OCI-LY3 (cell line): Measurements from ENCODE around the gene CPM.

Experiments
- H2AFZ ChIP-seq: fragments of 200-600, 300-600 bp; shearing (Covaris generic); 2 replicates; pipeline ENCODE4 v1.6.0; 2014; ENCODE audit warnings: antibody characterized with exemption, low read depth, low read length
- H3K27ac ChIP-seq: fragments of 200-600, 300-600 bp; sonication (generic); 2 replicates; pipeline ENCODE4 v1.5.1; 2014; ENCODE audit warnings: mild to moderate bottlenecking, low read length, moderate library complexity, mixed read lengths
- H3K27me3 ChIP-seq: fragments of 200-600, 300-600 bp; sonication (generic); 2 replicates; pipeline ENCODE4 v1.6.1; 2014; ENCODE audit warnings: low read depth, low read length, mixed read lengths
- H3K36me3 ChIP-seq: fragments of 200-600, 300-600 bp; sonication (generic); replicated peaks from 2 replicates; pipeline ENCODE3; 2014; ENCODE audit warnings: low read depth, low read length, mixed read lengths
- H3K4me1 ChIP-seq: fragments of 300-600, 200-600 bp; sonication (generic); 2 replicates; pipeline ENCODE4 v1.6.1; 2014; ENCODE audit warnings: low read length, mixed read lengths
- H3K4me2 ChIP-seq: fragments of 200-600, 300-600 bp; sonication (generic); 2 replicates; pipeline ENCODE4 v1.6.1; 2014; ENCODE audit warnings: low read length, mixed read lengths
- H3K4me3 ChIP-seq: fragments of 300-600, 200-600 bp; sonication (generic); 2 replicates; pipeline ENCODE4 v1.5.1; 2014; ENCODE audit warnings: antibody characterized with exemption, mild to moderate bottlenecking, low read length, moderate library complexity
- H3K79me2 ChIP-seq: fragments of 300-600, 200-600 bp; shearing (Covaris generic); 2 replicates; pipeline ENCODE4 v1.6.1; 2014; ENCODE audit warnings: mild to moderate bottlenecking, low read length, mixed read lengths
- H3K9ac ChIP-seq: fragments of 300-600, 200-600 bp; shearing (Covaris generic); 2 replicates; pipeline ENCODE4 v1.6.0; 2014; ENCODE audit warnings: mild to moderate bottlenecking, low read length, moderate library complexity
- H3K9me3 ChIP-seq: fragments of 200-600, 300-600 bp; shearing (Covaris generic); 2 replicates; pipeline ENCODE4 v1.6.1; 2014; ENCODE audit warnings: low read length, mixed read lengths; ENCODE audit not compliant: insufficient read depth
- H4K20me1 ChIP-seq: fragments of 200-600, 300-600 bp; sonication (generic); 2 replicates; pipeline ENCODE4 v1.6.1; 2016; ENCODE audit warnings: low read length, mixed read lengths; ENCODE audit not compliant: insufficient read depth
- CTCF ChIP-seq: fragments of 200-600, 300-600 bp; sonication (generic); IDR thresholded peaks from 2 replicates; pipeline ENCODE4 v1.5.1; 2014; ENCODE audit warnings: antibody characterized with exemption, low read length, low read depth
- EZH2phosphoT487 ChIP-seq: fragments of 200-600 bp; shearing (Covaris generic); IDR thresholded peaks from 2 replicates; pipeline ENCODE4 v1.6.1; 2018; ENCODE audit warnings: antibody characterized with exemption, mixed run types, low read depth

The CPM gene

DNA sequence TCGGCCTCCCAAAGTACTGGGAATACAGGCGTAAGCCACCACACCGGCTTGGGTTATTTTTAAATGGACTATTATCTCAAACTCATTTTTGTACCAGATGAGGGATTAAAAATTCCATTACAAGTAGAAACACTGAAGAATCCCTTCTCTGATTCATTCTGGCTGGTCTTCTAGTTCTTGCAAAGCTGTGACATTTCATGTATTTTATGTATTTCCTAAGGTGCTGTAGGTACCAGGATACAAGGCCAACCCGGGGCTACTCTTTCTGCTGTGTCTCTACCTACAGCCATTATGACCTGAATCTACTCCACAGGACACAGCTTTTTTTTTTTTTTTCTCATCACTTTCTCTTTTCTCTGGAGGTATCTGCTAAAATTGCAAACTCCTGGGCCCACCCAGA, 24.9 kb downstream of the CPM start:
- Histone ChIP-seq H2AFZ (no peak overlapping the region), H3K27me3 (no peaks in the 10 kb centered on the region), H3K4me2 (no peak overlapping the region), H3K27ac (no peak overlapping the region), H3K36me3 (no peaks in the 10 kb centered on the region), H3K9ac (no peak overlapping the region), H3K4me3 (no peak overlapping the region), H3K9me3 (no peaks in the 10 kb centered on the region), H4K20me1 (no peaks in the 10 kb centered on the region), H3K4me1 (peaks cover 5% of the 10 kb centered on the region; the same call in 1 of the 2 replicates), H3K79me2 (no peaks in the 10 kb centered on the region)
- no peak for TF ChIP-seq EZH2phosphoT487

DNA sequence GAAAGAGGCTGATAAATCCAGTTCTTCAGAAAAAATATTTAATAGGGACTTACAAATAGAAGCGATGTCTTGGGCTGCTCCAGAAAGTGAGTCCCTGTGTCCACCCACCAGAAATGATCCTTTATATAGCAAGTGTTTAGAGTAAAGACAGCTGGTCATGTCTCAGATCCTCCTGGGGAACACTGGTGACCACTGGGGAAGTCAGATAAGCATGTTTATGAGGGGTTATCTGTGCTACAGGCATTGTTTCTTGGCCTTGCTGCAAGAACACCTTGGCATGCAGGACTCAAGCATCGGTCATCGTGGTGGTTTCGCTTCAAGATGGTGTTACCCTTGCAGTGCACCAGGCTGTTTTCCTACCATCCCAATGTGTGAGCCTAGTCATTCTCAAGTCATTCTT, 27.2 kb downstream of the CPM start:
- Histone ChIP-seq H3K4me2 (no peak overlapping the region), H3K27me3 (no peaks in the 10 kb centered on the region), H3K36me3 (no peaks in the 10 kb centered on the region), H3K27ac (no peak overlapping the region), H3K79me2 (no peaks in the 10 kb centered on the region), H3K9ac (no peak overlapping the region), H3K4me3 (no peak overlapping the region), H4K20me1 (no peaks in the 10 kb centered on the region), H3K9me3 (no peaks in the 10 kb centered on the region), H3K4me1 (peaks cover 5% of the 10 kb centered on the region; the same call in 1 of the 2 replicates), H2AFZ (no peak overlapping the region)
- TF ChIP-seq CTCF (no peak), EZH2phosphoT487 (no peak)

GRCh38 chr12:68904351-68904962, 28.5 kb downstream of the CPM start:
- Histone ChIP-seq H3K27ac (no peak overlapping the region), H3K9me3 (no peaks in the 10 kb centered on the region), H3K4me2 (no peak overlapping the region), H3K4me3 (no peak overlapping the region), H2AFZ (no peak overlapping the region; the same call in 1 of the 2 replicates), H3K36me3 (no peaks in the 10 kb centered on the region), H3K79me2 (no peaks in the 10 kb centered on the region), H4K20me1 (no peaks in the 10 kb centered on the region), H3K27me3 (no peaks in the 10 kb centered on the region), H3K9ac (no peak overlapping the region), H3K4me1 (peaks cover 5% of the 10 kb centered on the region; the same call in 1 of the 2 replicates)
- TF ChIP-seq CTCF (no peak), EZH2phosphoT487 (no peak)

- H3K4me3 ChIP-seq = no peak overlapping the region
- H4K20me1 ChIP-seq = no peaks in the 10 kb centered on the region
- H3K27ac ChIP-seq = no peak overlapping the region
- H3K4me1 ChIP-seq = peaks cover 5% of the 10 kb centered on the region; the same call in 1 of the 2 replicates
- H2AFZ ChIP-seq = no peak overlapping the region
- H3K27me3 ChIP-seq = no peaks in the 10 kb centered on the region
- no peak overlapping the region for H3K4me2 ChIP-seq
- TF ChIP-seq EZH2phosphoT487 = no peak
- no peak for TF ChIP-seq CTCF
- H3K9me3 ChIP-seq = no peaks in the 10 kb centered on the region
- H3K36me3 ChIP-seq = no peaks in the 10 kb centered on the region
- no peaks in the 10 kb centered on the region for H3K79me2 ChIP-seq
- H3K9ac ChIP-seq = no peak overlapping the region
These were observed 29.5 kb downstream of the CPM start for GRCh38 chr12:68903511-68903910.
